K562 (cell line): ENCODE data around the gene HMGXB3. TPM values are rescaled to one million over a fixed set of nuclear protein-coding genes. Genes with fewer than 3 reads are reported as not detected.

ENCODE experiments used
- REST ChIP-seq, 2 experiments: fragments of 450-650 bp; formaldehyde crosslinking in 1 of 2; IDR thresholded peaks; 2 replicates each; pipeline versions ENCODE4 v1.4.0 to v1.6.1; 2014 to 2020; ENCODE audit warnings: mild to moderate bottlenecking in 2 of 2, borderline replicate concordance in 1 of 2, low read depth in 1 of 2
- polyA plus RNA-seq, 8 experiments: library from polyadenylated mRNA; depleted of rRNA in 4 of 8; stranded (reverse) in 5 of 8; unstranded in 3 of 8; fragments of >200 nt; fragmentation: Nextera tagmentation in 2 of 8; fragmentation: Illumina TruSeq in 1 of 8; extraction: Ambion mirVana in 2 of 8; extraction: Trizol in 1 of 8; gene quantifications; 2 replicates each; pipeline versions ENCODE4 v1.2.1 to v1.2.3, GENCODE V29; 2011 to 2014; ENCODE audit warnings: inconsistent platforms in 1 of 8, missing spikeins in 1 of 8
- total RNA-seq, 7 experiments: library from RNA; depleted of rRNA in 6 of 7; stranded (reverse); fragments of >200 nt in 6 of 7; fragmentation: Illumina TruSeq in 2 of 7; extraction: Trizol in 2 of 7; gene quantifications; 2 replicates each; pipeline versions ENCODE4 v1.2.1 to v1.2.3, GENCODE V29; 2011 to 2021; ENCODE audit warnings: low replicate concordance in 1 of 7

Gene HMGXB3
- total and polyA plus RNA-seq, 9 of the 15 experiments (the other 6 are each of a cell fraction or from before 2014, with no cell fraction given) = 1.8 to 44.1 (median 32.2) TPM

- TF ChIP-seq REST (IDR thresholded peaks at IDR 0.05; ENCODE audit: borderline replicate concordance) = peak; percentile 28; the same call in 1 of the 2 replicates
- no peak for TF ChIP-seq REST (CRISPR knock-in tag; IDR thresholded peaks at IDR 0.05; ENCODE audit: low read depth)
Measured at GRCh38 chr5:150069672-150070627, 69.4 kb downstream of the HMGXB3 start (continued).
